ENCODE data around the gene PRKCG. TPM values are rescaled to one million over a fixed set of nuclear protein-coding genes. Genes with fewer than 3 reads are reported as not detected.
A peak's percentile ranks its signal among the peaks of the same experiment; 100 is the strongest.

Gene PRKCG
- total RNA-seq, 1 donor from 2014 or later, result 19.1 TPM

DNA sequence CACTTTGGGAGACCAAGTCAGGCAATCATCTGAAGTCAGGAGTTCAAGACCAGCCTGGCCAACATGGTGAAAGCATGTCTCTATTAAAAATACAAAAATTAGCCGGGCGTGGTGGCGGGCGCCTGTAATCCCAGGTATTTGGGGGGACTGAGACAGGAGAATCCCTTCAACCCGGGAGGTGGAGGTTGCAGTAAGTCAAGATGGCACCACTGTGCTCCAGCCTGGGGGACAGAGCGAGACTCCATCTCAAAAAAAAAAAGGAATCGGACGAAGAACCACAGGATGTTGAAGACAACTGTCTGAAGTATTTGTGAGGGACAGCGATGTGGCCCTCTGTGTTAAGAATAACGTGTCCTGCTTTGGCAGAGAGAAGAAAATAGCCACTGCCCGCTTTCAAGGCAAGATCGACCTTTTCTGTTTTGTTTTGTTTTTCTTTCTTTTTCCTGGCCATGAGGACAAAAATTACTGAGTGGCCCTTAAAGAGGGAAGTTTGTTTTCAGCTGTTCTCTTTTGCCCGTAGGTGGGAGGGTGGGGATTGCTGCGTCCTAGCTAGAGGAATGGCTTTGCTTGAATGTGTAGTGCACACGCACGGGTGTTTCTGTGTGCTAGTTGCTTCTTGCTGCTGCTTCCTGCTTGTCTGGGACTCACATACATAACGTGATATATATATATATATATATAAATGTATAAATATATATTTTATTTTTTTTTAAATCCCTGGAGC lies 6.2 kb upstream of the PRKCG start:
- peak overlapping the region; percentile 47 for H3K27ac Mint-ChIP-seq

DNA sequence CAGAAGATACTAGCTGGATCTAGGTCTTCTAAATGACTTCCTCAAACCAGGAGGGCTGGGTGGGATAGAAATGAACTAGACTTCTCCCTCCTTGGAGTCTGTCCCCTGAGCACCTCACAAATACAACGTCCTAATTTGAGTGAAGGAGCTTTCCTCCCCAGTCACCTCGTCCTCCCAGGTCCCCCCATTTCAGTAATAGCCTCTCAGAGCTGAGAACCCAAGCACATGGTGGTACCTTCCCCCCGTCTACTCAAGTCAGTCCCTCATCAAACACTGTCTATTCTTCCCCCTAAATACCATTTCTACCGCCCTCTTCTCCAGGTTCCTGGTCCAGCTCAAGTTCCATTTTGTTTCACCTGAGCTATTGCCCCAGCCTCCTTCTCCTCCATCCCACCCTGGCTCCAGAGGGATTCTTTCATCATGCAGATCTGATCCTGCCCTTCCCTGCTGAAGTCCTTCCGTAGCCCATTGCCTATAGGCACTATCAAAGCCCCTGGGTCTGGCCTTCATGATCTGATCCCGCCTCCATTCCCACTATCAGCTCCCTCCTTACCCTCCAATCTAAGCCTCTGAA lies 5.3 kb upstream of the PRKCG start:
- DNase-seq (ENCODE audit: low spot score in 2 of 2, unreplicated experiment in 2 of 2), result no peak
- Mint-ChIP-seq H3K4me3 (no peak overlapping the region), H3K27ac (peak overlapping the region; percentile 24), H3K36me3 (peaks cover 26% of the 10 kb centered on the region), H3K4me1 (peaks cover 24% of the 10 kb centered on the region), H3K27me3 (ENCODE audit: low read depth) (no peaks in the 10 kb centered on the region), H3K9me3 (no peaks in the 10 kb centered on the region)
- TF ChIP-seq, protein P1, sequence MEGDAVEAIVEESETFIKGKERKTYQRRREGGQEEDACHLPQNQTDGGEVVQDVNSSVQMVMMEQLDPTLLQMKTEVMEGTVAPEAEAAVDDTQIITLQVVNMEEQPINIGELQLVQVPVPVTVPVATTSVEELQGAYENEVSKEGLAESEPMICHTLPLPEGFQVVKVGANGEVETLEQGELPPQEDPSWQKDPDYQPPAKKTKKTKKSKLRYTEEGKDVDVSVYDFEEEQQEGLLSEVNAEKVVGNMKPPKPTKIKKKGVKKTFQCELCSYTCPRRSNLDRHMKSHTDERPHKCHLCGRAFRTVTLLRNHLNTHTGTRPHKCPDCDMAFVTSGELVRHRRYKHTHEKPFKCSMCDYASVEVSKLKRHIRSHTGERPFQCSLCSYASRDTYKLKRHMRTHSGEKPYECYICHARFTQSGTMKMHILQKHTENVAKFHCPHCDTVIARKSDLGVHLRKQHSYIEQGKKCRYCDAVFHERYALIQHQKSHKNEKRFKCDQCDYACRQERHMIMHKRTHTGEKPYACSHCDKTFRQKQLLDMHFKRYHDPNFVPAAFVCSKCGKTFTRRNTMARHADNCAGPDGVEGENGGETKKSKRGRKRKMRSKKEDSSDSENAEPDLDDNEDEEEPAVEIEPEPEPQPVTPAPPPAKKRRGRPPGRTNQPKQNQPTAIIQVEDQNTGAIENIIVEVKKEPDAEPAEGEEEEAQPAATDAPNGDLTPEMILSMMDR (IDR thresholded peaks at IDR 0.05; ENCODE audit: unreplicated experiment), result no peak

More for the DNA sequence above, 6.2 kb upstream of the PRKCG start:
- H3K36me3 Mint-ChIP-seq, result peaks cover 33% of the 10 kb centered on the region
- H3K4me1 Mint-ChIP-seq, result peaks cover 32% of the 10 kb centered on the region
- TF ChIP-seq, protein P1 (IDR thresholded peaks at IDR 0.05; ENCODE audit: unreplicated experiment), result no peak
- no peaks in the 10 kb centered on the region for H3K9me3 Mint-ChIP-seq
- H3K27me3 Mint-ChIP-seq (ENCODE audit: low read depth), result no peaks in the 10 kb centered on the region
- DNase-seq (ENCODE audit: low spot score in 2 of 2, unreplicated experiment in 2 of 2), result no peak
- H3K4me3 Mint-ChIP-seq, result no peak overlapping the region

DNA sequence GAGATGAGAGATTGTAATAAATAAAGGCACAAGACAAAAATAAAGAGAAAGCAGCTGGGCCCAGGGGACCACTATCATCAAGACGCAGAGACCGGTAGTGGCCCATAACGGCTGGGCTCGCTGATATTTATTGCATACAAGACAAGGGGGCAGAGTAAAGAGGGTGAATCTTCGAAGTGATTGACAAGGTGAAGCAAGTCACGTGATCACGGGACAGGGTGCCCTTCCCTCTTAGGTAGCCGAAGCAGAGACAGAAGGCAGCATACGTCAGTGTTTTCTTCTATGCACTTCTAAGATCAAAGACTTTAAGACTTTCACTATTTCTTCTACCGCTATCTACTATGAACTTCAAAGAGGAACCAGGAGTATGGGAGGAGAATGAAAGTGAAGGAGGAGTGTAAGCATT lies 4.6 kb upstream of the PRKCG start:
- Mint-ChIP-seq H3K27ac (peak overlapping the region; percentile 7), H3K4me3 (no peak overlapping the region), H3K36me3 (peaks cover 26% of the 10 kb centered on the region)

DNA sequence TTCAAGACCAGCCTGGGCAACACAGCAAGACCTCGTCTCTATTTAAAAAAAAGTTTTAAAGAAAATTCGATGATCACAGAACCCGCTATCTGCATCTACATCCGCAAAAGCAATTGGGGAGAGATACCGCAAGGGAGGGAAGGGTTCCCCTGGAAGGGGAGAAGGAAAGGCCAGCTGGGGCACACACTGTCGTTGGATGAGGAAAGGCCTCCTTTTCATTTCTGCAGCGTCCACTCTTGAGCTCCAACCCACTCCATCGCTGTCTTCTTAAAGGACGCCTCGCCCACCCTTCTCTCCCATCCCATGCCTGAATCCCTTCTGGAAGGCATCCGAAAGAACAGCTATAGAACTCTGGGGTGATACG lies 3.2 kb upstream of the PRKCG start:
- Mint-ChIP-seq H3K27ac (peak overlapping the region; percentile 83), H3K4me1 (peaks cover 29% of the 10 kb centered on the region), H3K9me3 (no peaks in the 10 kb centered on the region), H3K36me3 (peaks cover 19% of the 10 kb centered on the region), H3K27me3 (ENCODE audit: low read depth) (peaks cover 13% of the 10 kb centered on the region), H3K4me3 (no peak overlapping the region)
- DNase-seq (ENCODE audit: low spot score in 2 of 2, unreplicated experiment in 2 of 2), result no peak
- TF ChIP-seq, protein P1 (IDR thresholded peaks at IDR 0.05; ENCODE audit: unreplicated experiment), result no peak

More for the DNA sequence above, 4.6 kb upstream of the PRKCG start:
- TF ChIP-seq, protein P1 (IDR thresholded peaks at IDR 0.05; ENCODE audit: unreplicated experiment), result no peak
- Mint-ChIP-seq H3K4me1 (peaks cover 24% of the 10 kb centered on the region), H3K27me3 (ENCODE audit: low read depth) (peaks cover 2% of the 10 kb centered on the region), H3K9me3 (no peaks in the 10 kb centered on the region)
- no peak for DNase-seq (ENCODE audit: low spot score in 2 of 2, unreplicated experiment in 2 of 2)

DNA sequence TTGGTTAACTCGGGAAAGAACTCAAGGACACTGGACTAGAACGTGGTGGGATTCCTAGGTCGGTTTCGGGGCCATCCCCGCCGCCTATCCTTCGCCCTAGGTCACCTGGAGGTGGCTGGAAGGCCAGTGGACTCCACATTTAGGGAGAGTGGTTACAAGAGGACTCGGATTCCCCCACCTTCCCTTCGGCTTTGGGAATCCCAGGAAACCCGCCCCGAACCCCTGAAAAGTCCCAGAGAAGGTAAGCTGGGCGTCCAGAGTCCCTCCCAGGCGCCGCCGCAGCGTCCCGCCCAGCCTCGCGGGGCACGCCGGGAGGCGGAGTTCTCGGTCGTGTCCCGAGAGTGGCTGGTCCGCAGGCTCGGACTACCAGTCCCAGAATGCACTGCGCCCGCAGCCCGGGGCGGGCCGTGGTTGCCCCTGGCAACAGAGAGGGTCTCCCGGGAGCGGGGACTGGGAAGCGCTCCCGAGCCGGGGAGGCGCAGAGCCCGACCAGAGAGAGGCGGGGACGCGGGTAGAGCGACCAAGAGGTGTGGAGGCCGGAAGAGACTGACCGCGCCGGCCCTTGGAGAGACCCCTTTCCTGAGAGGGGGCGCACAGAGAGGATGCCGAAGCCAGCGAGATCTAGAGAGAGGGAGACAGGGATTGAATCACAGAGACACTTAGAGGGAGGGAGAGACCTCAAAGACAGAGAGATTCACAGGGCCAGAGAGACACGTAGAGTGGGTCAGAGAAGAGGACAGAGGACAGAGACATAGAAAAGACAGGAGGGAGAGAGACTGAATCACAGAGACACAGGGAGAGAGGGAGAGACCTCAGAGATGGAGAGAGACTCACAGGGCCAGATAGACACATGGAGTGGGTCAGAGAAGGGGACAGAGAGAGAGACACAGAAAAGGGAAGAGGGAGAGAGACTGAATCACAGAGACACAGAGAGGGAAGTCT lies 2.6 kb upstream of the PRKCG start:
- H3K4me1 Mint-ChIP-seq, result peaks cover 28% of the 10 kb centered on the region
- peaks cover 19% of the 10 kb centered on the region for H3K27me3 Mint-ChIP-seq (ENCODE audit: low read depth)
- H3K4me3 Mint-ChIP-seq, result no peak overlapping the region
- no peaks in the 10 kb centered on the region for H3K9me3 Mint-ChIP-seq
- H3K27ac Mint-ChIP-seq, result peak overlapping the region; percentile 83
- TF ChIP-seq, protein P1 (IDR thresholded peaks at IDR 0.05; ENCODE audit: unreplicated experiment), result no peak
- H3K36me3 Mint-ChIP-seq, result peaks cover 13% of the 10 kb centered on the region
- DNase-seq (ENCODE audit: low spot score in 2 of 2, unreplicated experiment in 2 of 2), result peak; percentile 96 to 100

Measured in mesothelial cell of epicardium (in vitro differentiated cells).